ENCODE data around the gene MATN3. TPM values are rescaled to one million over a fixed set of nuclear protein-coding genes. Genes with fewer than 3 reads are reported as not detected.

Gene MATN3
- total and polyA plus RNA-seq, 9 of the 15 experiments (the other 6 are each of a cell fraction or from before 2014, with no cell fraction given) = not detected

DNA sequence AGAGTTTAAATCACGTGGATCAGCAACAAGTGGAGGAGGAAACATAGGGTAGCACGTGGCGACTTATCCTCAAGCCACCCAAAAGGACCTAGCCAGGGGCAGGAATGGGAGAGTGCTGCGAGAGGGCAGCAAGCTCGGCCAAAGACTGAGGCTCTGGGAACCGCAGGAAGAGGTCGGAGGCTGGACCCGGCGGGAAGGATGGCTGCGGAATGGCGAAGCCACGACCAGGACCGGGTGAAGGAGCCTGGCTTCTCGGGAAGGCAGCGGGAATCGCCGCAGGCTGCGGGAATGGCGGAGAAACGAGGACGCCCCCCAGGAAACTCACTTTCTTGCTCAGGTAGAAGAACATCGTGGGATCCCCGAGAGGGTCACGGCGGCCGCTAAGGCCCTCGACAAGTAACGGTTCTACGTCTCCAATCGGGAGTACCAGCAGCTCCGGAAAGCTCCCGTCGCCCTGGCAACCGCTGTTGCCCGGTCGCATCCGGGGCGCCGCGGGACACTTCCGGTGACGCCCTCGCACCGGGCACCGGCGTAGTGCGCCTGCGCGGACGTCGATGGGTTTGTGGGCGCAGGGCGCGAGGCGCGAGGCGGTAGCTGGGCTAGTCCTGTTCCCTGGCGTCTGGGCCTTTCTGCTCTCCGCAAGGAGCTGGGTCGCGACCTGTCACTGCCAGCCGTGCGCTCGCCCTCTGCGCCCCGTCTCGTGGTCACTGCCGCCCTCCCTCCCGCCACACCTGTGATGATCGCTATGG lies 22.6 kb downstream of the MATN3 start, which contains the start of gene WDR35 (continued):
- TF ChIP-seq, protein P1, sequence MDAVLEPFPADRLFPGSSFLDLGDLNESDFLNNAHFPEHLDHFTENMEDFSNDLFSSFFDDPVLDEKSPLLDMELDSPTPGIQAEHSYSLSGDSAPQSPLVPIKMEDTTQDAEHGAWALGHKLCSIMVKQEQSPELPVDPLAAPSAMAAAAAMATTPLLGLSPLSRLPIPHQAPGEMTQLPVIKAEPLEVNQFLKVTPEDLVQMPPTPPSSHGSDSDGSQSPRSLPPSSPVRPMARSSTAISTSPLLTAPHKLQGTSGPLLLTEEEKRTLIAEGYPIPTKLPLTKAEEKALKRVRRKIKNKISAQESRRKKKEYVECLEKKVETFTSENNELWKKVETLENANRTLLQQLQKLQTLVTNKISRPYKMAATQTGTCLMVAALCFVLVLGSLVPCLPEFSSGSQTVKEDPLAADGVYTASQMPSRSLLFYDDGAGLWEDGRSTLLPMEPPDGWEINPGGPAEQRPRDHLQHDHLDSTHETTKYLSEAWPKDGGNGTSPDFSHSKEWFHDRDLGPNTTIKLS (IDR thresholded peaks at IDR 0.05; ENCODE audit: borderline replicate concordance, low read depth) = no peak
- TF ChIP-seq, protein P2, sequence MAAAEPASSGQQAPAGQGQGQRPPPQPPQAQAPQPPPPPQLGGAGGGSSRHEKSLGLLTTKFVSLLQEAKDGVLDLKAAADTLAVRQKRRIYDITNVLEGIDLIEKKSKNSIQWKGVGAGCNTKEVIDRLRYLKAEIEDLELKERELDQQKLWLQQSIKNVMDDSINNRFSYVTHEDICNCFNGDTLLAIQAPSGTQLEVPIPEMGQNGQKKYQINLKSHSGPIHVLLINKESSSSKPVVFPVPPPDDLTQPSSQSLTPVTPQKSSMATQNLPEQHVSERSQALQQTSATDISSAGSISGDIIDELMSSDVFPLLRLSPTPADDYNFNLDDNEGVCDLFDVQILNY (CRISPR knock-in tag; IDR thresholded peaks at IDR 0.05) = 0 out of 2 replicates have a peak, but pooled peaks have one; percentile 43
- TF ChIP-seq, protein P3, sequence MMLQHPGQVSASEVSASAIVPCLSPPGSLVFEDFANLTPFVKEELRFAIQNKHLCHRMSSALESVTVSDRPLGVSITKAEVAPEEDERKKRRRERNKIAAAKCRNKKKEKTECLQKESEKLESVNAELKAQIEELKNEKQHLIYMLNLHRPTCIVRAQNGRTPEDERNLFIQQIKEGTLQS (IDR thresholded peaks at IDR 0.05) = no peak
- TF ChIP-seq, protein P3 (CRISPR knock-in tag; conservative IDR thresholded peaks at IDR 0.05) = no peak
- TF ChIP-seq FOXM1 (IDR thresholded peaks at IDR 0.05; ENCODE audit: low read depth) (no peak), FOXM1 (CRISPR knock-in tag; IDR thresholded peaks at IDR 0.05; ENCODE audit: low read depth) (no peak), FOXA3 (CRISPR knock-in tag; conservative IDR thresholded peaks at IDR 0.05 in 1 of 2, IDR thresholded peaks at IDR 0.05 in 1 of 2) (no peak), ZNF436 (CRISPR knock-in tag; IDR thresholded peaks at IDR 0.05) (no peak), RUNX1 (IDR thresholded peaks at IDR 0.05; ENCODE audit: low read depth) (no peak), ETS2 (tag; IDR thresholded peaks at IDR 0.05; ENCODE audit: borderline replicate concordance, poor library complexity, severe bottlenecking) (no peak), TCF3 (CRISPR knock-in tag; IDR thresholded peaks at IDR 0.05) (no peak)
- TF ChIP-seq, protein P4, sequence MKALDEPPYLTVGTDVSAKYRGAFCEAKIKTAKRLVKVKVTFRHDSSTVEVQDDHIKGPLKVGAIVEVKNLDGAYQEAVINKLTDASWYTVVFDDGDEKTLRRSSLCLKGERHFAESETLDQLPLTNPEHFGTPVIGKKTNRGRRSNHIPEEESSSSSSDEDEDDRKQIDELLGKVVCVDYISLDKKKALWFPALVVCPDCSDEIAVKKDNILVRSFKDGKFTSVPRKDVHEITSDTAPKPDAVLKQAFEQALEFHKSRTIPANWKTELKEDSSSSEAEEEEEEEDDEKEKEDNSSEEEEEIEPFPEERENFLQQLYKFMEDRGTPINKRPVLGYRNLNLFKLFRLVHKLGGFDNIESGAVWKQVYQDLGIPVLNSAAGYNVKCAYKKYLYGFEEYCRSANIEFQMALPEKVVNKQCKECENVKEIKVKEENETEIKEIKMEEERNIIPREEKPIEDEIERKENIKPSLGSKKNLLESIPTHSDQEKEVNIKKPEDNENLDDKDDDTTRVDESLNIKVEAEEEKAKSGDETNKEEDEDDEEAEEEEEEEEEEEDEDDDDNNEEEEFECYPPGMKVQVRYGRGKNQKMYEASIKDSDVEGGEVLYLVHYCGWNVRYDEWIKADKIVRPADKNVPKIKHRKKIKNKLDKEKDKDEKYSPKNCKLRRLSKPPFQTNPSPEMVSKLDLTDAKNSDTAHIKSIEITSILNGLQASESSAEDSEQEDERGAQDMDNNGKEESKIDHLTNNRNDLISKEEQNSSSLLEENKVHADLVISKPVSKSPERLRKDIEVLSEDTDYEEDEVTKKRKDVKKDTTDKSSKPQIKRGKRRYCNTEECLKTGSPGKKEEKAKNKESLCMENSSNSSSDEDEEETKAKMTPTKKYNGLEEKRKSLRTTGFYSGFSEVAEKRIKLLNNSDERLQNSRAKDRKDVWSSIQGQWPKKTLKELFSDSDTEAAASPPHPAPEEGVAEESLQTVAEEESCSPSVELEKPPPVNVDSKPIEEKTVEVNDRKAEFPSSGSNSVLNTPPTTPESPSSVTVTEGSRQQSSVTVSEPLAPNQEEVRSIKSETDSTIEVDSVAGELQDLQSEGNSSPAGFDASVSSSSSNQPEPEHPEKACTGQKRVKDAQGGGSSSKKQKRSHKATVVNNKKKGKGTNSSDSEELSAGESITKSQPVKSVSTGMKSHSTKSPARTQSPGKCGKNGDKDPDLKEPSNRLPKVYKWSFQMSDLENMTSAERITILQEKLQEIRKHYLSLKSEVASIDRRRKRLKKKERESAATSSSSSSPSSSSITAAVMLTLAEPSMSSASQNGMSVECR (CRISPR knock-in tag; IDR thresholded peaks at IDR 0.05) = peak; percentile 52; the same call in 1 of the 2 replicates

Measured in K562 (cell line).